ENCODE measurements around the gene ANKRD42.
"Not testable (repeated sequence)": the region's sequence is repeated elsewhere in the genome, so short reads cannot be mapped to it uniquely, and the experiment has no call there.

The ANKRD42 gene

GRCh38 chr11:83249972-83250593 is 56.6 kb downstream of the ANKRD42 start:
- DNase-seq = no peak

- DNase-seq = no peak
Measured at GRCh38 chr11:83252266-83252665, 58.8 kb downstream of the ANKRD42 start.

GRCh38 chr11:83252941-83253340 is 59.4 kb downstream of the ANKRD42 start:
- DNase-seq = no peak

GRCh38 chr11:83255366-83255765 is 61.9 kb downstream of the ANKRD42 start:
- DNase-seq = no peak

DNA sequence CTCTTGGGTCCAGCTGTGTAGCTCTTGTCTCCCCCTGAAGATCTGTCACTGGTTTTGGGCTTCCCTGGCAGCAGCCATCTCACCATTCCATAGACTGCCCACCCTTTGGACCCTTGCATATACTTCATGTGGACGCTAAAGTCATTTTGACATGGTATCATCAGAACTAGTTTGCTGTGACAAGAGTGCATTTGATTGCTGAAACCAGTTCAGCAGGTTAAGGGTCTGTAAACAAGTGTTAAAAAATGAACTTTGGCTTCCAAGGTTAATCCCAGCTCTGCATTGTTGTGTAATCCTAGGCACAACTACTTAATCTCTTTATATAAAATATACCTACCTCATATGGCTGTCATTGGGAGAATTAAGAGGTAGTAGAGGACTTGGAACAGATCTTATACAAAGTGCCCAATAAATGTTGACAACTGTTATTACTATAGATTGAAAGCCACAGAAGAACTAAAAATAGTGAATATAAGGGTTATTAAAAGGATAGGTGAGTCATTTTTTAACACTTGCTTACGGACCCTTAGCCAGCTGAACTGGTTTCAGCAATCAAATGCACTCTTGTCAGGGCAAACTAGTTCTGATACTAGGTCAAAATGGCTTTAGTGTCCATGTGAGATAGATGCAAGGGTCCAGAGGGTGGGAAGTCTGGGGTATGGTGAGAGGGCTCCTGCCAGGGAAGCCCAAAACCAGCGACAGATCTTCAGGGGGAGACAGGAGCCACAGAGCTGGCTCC is 63.3 kb downstream of the ANKRD42 start:
- no peak for DNase-seq

DNA sequence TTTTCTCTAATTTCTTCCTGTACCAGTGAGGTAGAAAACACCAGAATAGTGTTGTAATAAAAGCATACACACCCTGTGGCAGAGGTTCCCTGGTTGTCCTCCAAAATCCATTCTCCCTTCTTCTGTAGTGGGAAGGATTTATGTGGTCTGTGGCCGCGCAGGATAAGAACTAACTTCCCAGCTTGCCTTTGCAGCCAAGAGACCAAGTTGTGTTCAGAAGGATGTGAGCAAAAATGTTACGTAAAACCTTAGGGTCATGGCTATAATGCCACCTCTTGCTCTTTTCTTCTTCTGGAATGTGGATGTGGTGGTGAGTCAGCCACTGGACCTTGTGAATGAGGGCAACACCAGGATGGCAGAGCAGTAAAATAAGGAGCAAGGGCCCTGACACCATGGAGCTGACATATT is 64.3 kb downstream of the ANKRD42 start:
- DNase-seq = no peak

GRCh38 chr11:83259559-83259958 is 66.0 kb downstream of the ANKRD42 start:
- no peak for DNase-seq

DNA sequence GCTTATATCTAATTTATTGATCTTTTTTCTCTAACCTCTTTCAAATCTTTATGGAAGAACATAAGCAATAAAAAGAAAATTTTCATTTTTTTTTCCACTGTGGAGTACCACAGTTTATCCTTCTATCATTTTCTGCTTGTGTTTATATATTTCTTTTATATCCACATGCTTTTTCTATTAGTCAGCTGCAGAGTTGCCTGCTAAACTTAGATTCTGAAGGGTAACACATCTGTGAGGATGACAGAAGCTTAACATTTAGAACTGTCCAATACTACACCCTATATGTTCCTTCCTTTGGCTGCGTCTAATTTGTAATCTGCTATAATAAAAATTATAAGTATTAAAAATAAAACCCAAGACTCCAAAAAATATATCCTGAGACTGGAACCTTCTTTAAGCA is 71.8 kb downstream of the ANKRD42 start:
- no peak for DNase-seq

GRCh38 chr11:83269080-83269479 is 75.6 kb downstream of the ANKRD42 start:
- not testable (repeated sequence) for DNase-seq

GRCh38 chr11:83271734-83272133 is 78.2 kb downstream of the ANKRD42 start:
- not testable (repeated sequence) for DNase-seq

GRCh38 chr11:83272627-83273026 is 79.1 kb downstream of the ANKRD42 start:
- DNase-seq = no peak

DNA sequence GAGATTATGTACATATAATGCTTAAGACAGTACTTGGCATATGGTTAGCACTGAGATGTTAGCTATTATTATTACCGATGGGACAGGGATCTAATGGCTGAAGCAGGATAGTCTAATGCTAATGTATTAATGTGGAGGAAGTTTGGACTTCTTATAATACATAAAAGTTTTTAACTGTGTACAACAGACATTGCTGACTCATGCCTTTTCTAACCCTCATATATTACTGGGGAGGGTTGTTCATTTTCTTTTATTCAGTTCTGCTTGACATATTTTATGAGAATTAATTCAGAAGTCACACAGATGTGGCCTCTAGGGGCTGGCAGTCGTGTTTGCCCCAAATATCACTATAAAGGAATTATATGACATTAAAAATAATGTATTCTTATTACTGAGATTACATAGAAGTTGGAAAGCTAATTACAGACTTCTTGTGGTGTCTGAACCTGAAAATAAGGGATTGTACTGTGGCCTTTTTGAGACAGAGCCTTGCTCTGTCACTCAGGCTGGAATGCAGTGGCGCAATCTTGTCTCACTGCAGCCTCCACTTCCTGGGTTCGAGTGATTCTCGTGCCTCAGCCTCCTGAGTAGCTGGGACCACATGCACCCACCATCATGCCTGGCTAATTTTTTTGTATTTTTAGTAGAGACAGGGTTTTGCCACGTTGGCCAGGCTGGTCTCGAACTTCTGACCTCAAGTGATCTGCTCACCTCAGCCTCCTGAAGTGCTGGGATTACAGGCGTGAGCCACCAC is 82.6 kb downstream of the ANKRD42 start:
- no peak for DNase-seq

GRCh38 chr11:83278351-83278750 is 84.8 kb downstream of the ANKRD42 start:
- DNase-seq = no peak

DNA sequence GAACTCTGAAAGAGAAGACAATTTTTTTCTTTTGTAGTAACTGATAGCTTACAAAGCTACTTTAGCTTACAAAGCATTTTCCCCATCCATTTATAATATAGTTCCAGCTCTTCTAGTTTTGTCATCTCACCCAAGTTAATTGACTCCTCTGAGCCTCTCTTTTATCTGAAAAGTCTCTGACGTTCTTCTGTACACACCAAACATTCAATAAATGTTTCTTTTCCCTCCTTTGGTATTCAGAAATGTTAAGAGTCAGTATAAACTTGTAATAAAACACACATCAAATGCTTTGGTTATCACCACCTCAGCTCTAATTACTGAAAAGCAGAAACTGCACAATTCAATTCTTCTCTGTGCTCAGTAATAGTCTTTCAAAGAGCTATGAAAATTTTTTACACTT is 86.7 kb downstream of the ANKRD42 start:
- no peak for DNase-seq

DNA sequence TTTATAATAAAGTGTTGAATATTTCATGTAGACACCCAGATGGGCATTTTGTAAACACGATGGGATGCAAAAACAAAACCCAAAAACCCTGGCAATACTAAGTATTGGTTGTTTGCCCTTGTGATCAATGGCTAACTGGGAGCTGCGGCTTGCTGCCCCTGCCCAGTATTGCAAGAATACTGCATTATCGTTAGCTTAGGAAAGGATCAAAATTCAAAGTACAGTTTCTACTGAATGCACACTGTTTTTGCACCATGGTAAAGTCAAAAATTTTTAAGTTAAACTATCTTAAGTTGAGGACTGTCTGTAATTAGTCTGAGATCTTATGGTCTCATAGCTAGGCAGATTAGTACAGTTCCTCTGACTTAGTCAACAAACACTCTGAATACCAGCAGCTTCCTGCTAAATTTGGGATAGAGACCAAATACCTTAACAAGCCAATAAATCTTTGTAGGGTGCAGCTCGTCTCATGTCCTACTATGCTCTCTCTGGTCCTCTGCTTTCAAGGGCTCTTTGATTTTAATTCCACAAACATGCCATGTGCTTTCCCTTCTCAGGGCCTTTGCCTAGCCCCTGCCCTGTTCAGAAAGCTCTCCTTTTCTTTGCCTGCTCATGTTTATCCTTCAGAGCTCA is 88.7 kb downstream of the ANKRD42 start:
- DNase-seq = no peak

- DNase-seq = no peak
Measured at GRCh38 chr11:83284501-83285150, 91.1 kb downstream of the ANKRD42 start.

- DNase-seq = no peak
Measured at GRCh38 chr11:83285151-83285770, 91.7 kb downstream of the ANKRD42 start.

DNA sequence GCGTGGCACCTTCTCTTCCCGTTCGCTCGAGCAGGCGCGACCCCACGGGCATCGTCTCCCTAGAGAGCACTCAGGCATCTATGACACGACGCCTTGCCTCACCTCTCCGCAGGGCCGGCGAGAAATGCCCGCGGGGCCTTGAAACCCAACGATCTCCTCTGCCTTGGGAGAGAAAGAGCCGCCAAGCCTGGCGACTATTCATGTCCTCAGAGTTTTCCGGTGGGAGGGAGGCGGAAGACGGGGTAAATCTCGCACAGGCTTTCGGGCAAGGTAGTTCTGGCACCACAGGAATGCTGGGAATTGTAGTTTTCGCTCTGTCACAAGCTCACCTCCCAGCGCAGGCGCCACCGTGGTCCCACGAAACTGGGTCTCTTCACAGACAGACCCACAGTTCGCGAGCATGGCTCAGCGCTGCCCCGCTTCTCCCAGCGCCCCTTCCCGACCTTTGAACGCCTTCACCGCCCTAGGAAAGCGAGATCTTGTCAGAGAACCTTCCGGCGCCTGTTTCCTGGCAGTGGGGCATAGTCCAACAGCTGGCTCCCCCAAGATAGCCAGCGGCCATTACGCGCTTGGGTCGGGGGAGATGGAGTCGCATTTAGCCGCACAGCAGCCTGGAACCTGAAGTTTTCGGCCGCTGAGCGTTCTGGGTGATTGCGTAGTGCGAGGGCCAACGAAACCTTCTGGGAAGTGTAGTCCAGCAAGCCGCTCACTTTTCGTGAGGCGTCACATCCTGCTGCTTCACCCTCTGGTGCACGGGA is 92.4 kb downstream of the ANKRD42 start, which contains the start of gene CCDC90B:
TSS of gene CCDC90B (minus strand) at position 597 of the 758 bp plus-strand sequence. CDS start at position 202, 395 bp downstream.
- DNase-seq = peak; percentile 94

DNA sequence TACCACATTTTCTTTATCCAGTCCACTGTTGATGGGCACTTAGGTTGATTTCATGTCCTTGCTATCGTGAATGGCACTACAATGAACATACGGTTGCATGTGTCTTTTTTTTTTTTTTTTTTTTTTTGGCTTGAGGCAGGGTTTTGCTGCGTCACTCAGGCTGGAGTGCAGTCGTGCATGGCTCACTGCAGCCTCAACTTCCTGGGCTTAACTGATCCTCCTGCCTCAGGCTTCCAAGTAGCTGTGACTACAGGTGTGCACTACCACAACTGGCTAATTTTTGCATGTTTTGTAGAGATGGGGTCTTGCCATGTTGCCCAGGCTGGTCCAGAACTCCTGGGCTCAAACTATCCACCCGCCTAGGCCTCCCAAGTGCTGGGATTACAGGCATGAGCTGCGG is 94.1 kb downstream of the ANKRD42 start:
- DNase-seq = no peak

GRCh38 chr11:83292709-83293456 is 99.4 kb downstream of the ANKRD42 start:
- peak; percentile 47 for DNase-seq

DNA sequence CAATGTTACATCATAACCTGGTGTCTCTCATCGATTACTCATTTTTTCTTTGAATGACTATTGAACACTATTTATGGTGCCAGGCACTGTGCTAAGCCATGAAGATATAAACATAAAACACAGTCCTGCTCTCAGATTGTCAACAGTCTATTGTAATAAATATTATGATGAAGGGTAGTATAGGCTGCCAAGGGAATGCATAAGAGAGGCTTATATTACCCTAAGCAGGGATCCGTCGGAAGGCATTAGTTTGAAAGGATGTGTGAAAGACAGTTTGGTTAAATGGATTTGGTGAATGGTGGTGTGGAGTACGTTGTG is 99.9 kb downstream of the ANKRD42 start:
- DNase-seq = no peak
